DMS114 treated with DMSO at 0.1 percent for 48 hours (cell line): ENCODE data around the gene ISLR2.

ENCODE experiments used
- DNase-seq: peaks from one replicate; lab custom pipeline; 2025; ENCODE audit not compliant: unreplicated experiment; lab: John Stamatoyannopoulos, UW

Gene ISLR2

GRCh38 chr15:74175271-74176191 is 45.1 kb downstream of the ISLR2 start:
- DNase-seq: no peak

- DNase-seq: no peak
Observed at GRCh38 chr15:74176262-74177214, 46.2 kb downstream of the ISLR2 start.

- DNase-seq: no peak
Observed at GRCh38 chr15:74178326-74179100, 48.1 kb downstream of the ISLR2 start.

- no peak for DNase-seq
Observed at GRCh38 chr15:74179101-74179841, 48.9 kb downstream of the ISLR2 start.

- no peak for DNase-seq
Observed at GRCh38 chr15:74179983-74180880, 49.8 kb downstream of the ISLR2 start.

GRCh38 chr15:74180881-74181602 is 50.7 kb downstream of the ISLR2 start:
- DNase-seq: no peak

- DNase-seq: no peak
Observed at GRCh38 chr15:74182131-74182530, 51.7 kb downstream of the ISLR2 start.

GRCh38 chr15:74184582-74185091 is 54.3 kb downstream of the ISLR2 start:
- no peak for DNase-seq

- no peak for DNase-seq
Observed at GRCh38 chr15:74185710-74186348, 55.4 kb downstream of the ISLR2 start.
